Mononuclear cell (primary cell): ENCODE results near the gene CSRNP3. TPM values are rescaled to one million over a fixed set of nuclear protein-coding genes. Genes with fewer than 3 reads are reported as not detected.
"Not testable (repeated sequence)": the region's sequence is repeated elsewhere in the genome, so short reads cannot be mapped to it uniquely, and the experiment has no call there.

Experiments
- H3K27me3 ChIP-seq: 2 replicates; pipeline ENCODE4 v1.6.0; 2011; ENCODE audit warnings: low read length, control low read depth; ENCODE audit not compliant: insufficient read depth
- H3K4me1 ChIP-seq: 2 replicates; pipeline ENCODE4 v1.5.1; 2011; ENCODE audit warnings: mild to moderate bottlenecking, low read length, control low read depth; ENCODE audit not compliant: insufficient read depth
- H3K4me3 ChIP-seq: 2 replicates; pipeline ENCODE4 v1.5.1; 2011; ENCODE audit warnings: mild to moderate bottlenecking, low read length, moderate library complexity
- H3K9me3 ChIP-seq: 2 replicates; pipeline ENCODE4 v1.5.1; 2011; ENCODE audit warnings: low read depth, mild to moderate bottlenecking, control low read depth, low read length
- total RNA-seq: library from RNA; depleted of rRNA; stranded (reverse); fragments of >200 nt; gene quantifications from one replicate; pipeline ENCODE4 v1.2.3, GENCODE V29; 2012

Gene CSRNP3
- total RNA-seq, 1 donor, result under 0.01 TPM

DNA sequence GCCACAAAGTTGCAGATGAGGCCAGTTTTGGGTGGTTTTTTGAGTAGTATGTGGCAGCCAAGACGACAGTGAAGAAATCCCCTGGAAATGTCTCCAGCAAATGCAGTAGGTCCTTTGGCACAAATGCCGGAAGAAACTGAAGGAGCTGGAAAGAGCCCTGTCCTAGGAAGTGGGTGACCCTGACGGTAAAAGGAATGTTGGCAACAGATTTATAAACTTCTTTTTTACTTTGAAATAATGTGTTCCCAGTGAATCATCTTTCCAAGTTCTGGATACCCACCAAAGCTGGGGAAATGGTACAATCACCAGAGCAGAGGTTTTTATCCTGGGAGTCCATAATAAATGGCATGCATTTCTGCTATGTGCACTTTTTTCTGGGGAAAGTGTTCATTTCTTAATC is 112.9 kb downstream of the CSRNP3 start:
- Histone ChIP-seq H3K9me3 (no peaks in the 10 kb centered on the region), H3K27me3 (no peaks in the 10 kb centered on the region), H3K4me3 (no peak overlapping the region), H3K4me1 (no peaks in the 10 kb centered on the region)

DNA sequence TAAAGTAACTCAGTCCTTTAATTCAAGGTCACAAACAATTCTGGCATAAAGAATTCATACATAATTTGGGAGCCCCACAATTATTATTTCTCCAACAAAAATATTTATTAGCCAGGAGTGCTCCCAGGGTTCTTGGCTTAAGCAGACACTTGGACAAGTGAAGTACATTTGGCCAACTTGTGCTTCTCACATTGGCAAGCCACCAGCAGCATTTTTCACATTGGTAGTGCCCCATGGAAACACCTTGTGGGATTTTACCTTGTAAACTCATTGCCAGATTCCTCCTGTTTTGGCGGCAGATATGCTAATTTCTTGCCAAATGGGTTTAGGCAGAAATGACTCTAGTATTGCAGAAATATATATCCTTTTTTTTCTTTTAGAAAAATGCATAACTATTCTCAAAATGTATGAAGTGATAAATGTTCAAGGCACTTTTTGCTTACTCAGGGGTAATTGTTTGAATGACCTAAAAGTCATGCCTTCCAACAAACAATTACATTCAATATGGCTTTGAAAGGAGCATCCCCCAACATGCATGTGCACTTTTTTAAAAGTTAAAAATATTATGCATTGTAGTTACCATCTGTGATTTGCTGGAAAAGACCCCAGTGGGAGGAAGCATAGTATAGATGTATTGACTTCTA is 113.5 kb downstream of the CSRNP3 start:
- H3K9me3 ChIP-seq, result no peaks in the 10 kb centered on the region
- H3K4me1 ChIP-seq, result no peaks in the 10 kb centered on the region
- no peak overlapping the region for H3K4me3 ChIP-seq
- H3K27me3 ChIP-seq, result no peaks in the 10 kb centered on the region

DNA sequence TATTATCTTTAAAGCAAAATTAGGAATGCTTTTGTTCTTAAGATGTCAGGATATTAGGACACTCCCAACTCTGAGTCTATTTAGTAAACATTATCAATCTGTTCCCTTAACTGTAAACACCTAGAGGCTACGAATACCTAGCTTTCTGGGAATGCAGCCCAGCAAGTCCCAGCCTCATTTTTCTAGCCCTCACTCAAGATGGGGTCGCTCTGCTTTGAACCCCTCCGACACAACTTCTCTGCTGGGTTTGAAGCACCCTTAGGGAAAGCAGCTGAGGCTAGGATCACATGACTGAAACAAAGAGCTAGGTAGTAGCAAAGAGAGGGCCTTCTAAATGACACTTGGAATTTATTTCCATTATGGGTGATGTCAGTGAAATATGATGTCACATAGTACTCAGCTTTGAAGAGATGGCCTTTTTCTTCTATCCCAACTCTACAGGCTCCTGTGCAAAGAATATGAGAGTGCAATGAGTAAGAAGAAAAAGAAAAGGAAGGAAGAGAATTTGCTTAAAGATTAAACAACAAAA is 114.7 kb downstream of the CSRNP3 start:
- Histone ChIP-seq H3K4me3 (no peak overlapping the region), H3K27me3 (no peaks in the 10 kb centered on the region), H3K4me1 (no peaks in the 10 kb centered on the region), H3K9me3 (no peaks in the 10 kb centered on the region)

DNA sequence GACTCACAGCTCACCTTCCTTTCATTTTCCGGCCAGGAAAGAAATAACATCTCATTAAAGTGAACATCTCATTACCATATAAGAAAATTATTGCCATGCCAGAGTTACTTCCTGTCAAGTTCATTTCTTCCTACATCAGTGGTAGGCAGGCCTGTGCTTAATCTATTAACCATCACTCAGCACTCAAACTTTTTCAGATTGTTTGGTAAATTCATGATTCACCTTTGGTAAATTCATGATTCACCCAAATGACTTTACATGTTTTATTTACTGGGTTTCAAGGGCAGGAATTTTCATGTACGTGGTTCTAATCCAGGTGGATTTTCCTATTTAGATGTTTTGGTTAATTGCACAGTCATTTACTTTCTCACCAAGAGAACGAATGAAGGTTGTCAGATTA is 116.5 kb downstream of the CSRNP3 start:
- no peaks in the 10 kb centered on the region for H3K27me3 ChIP-seq
- no peaks in the 10 kb centered on the region for H3K4me1 ChIP-seq
- H3K9me3 ChIP-seq, result no peaks in the 10 kb centered on the region
- H3K4me3 ChIP-seq, result no peak overlapping the region

DNA sequence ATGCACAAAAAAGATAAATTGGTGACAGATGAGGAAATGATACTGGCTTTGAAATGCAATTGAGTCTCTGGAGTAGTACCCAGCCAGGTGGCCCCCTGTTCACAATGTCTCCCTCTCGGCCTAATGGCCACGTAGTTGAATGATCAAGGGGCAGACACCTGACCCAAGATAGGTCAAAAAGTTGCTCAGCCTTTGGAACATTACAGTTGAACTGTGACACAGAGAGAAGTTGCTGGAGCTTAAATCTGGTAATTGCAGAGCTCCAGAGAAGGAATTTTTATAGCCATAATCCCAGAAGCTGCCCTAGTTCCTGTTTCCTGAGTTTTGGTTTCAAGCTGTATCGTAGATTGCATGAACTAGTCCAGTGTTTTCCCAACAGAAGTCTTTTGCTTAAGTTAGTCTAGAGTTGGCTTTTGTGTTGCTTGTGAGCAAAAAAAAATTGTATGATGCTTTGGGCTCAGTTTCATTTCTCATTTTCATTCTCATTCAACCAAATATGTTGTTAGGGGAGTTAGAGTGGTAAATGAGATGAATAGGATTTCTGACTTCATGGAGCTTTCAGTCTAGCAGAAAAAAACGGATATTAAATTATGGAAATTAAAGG is 117.9 kb downstream of the CSRNP3 start:
- Histone ChIP-seq H3K4me1 (no peaks in the 10 kb centered on the region), H3K4me3 (no peak overlapping the region), H3K27me3 (no peaks in the 10 kb centered on the region), H3K9me3 (no peaks in the 10 kb centered on the region)

DNA sequence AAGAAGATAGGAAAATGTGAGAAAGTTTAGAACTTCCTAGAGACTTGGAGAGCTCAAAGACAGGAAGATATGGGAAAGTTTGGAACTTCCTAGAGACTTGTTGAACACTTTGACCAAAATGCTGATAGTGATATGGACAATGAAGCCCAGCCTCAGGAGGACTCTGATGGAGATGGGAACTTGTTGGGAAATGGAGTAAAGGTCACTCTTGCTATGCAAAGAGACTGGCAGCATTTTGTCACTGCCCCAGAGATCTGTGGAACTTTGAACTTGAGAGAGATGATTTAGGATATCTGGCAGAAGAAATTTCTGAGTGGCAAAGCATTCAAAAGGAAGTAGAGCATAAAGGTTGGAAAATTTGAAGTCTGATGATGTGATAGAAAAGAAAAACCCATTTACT is 121.5 kb downstream of the CSRNP3 start:
- not testable (repeated sequence) for H3K27me3 ChIP-seq, H3K4me1 ChIP-seq, H3K9me3 ChIP-seq, H3K4me3 ChIP-seq

DNA sequence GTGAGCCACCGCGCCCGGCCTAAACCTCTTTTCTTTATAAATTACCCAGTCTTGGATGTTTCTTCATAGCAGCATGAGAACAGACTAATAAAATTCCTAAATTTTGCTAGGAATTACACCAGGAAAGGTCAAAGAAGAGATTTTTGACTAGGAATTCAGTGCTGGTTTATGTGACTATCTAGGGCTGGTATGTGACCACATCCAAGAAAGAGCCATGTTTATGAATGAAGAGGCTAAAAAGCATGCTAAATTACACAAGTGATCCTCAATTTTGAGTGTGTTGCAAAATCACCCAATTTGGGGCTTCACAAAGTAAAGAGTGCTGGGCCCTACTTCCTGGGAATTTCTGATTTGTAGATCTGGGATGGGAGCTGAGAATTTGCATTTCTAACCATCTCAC is 123.6 kb downstream of the CSRNP3 start:
- H3K4me1 ChIP-seq, result no peaks in the 10 kb centered on the region
- no peaks in the 10 kb centered on the region for H3K27me3 ChIP-seq
- H3K4me3 ChIP-seq, result no peak overlapping the region
- no peaks in the 10 kb centered on the region for H3K9me3 ChIP-seq

DNA sequence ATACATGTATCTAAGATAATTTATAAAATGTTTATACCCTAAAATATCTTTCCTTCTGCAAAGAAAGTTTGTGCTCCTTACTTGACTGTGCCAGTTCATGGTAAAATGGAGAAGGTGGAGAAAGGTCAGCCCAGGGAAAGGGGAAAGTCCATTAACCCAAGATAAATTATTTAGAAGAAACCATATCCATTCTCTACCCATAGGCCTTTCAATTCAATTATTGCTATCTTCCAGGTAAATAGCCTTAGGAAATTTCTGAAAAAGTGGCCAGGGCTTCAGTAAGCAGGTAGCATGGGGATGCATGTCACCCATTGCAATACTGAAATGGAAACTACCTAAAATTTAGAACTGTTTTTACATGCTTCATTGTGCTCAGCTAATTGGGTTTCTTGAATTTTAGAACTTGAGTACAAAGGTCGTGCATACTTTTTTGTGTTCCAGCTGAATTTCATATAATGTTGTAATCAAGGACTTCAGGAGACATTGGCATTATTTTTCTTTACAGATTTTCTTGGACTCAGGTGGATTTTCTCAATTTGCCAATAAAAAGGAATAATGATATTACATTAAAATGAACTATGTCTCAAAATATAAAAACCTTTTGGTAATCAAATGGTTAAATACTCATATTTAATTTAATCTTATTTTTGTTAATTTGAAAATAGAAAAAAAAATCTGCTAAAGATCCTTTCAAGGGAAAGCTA is 124.9 kb downstream of the CSRNP3 start:
- no peaks in the 10 kb centered on the region for H3K4me1 ChIP-seq
- H3K9me3 ChIP-seq, result no peaks in the 10 kb centered on the region
- H3K27me3 ChIP-seq, result no peaks in the 10 kb centered on the region
- no peak overlapping the region for H3K4me3 ChIP-seq

DNA sequence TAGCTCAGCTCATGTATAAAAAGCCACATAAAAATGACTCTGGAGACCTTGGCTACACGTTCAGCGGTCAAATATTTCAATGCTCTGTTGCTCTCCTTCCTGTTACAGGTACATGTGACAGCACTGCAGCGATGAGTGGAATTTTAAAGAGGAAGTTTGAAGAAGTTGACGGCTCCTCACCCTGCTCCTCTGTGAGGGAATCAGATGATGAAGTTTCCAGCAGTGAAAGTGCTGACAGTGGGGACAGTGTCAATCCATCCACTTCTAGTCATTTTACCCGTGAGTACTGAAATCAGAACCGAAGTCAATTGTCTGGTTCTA is 125.4 kb downstream of the CSRNP3 start:
- H3K27me3 ChIP-seq, result no peaks in the 10 kb centered on the region
- H3K4me3 ChIP-seq, result no peak overlapping the region
- no peaks in the 10 kb centered on the region for H3K4me1 ChIP-seq

DNA sequence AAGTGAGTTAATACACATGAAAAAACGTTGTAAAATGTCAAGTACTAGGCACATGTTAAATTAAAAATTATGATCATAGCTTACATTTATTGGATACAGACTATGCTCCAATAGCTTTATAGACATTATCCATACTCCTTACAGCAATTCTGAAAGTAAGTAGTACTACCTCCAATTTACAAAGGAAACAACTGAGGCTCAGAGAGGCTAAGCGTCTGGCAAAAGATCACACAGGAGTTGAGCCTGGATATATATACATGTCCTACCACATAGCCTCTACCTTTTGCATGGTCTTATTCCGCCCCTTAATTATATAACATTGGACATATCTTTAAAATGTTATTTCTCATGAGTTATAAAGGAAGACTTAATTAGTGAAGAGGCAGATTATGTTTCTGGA is 127.3 kb downstream of the CSRNP3 start:
- no peaks in the 10 kb centered on the region for H3K27me3 ChIP-seq
- H3K4me1 ChIP-seq, result no peaks in the 10 kb centered on the region
- no peak overlapping the region for H3K4me3 ChIP-seq
- no peaks in the 10 kb centered on the region for H3K9me3 ChIP-seq

More for the DNA sequence above, 125.4 kb downstream of the CSRNP3 start:
- no peaks in the 10 kb centered on the region for H3K9me3 ChIP-seq

DNA sequence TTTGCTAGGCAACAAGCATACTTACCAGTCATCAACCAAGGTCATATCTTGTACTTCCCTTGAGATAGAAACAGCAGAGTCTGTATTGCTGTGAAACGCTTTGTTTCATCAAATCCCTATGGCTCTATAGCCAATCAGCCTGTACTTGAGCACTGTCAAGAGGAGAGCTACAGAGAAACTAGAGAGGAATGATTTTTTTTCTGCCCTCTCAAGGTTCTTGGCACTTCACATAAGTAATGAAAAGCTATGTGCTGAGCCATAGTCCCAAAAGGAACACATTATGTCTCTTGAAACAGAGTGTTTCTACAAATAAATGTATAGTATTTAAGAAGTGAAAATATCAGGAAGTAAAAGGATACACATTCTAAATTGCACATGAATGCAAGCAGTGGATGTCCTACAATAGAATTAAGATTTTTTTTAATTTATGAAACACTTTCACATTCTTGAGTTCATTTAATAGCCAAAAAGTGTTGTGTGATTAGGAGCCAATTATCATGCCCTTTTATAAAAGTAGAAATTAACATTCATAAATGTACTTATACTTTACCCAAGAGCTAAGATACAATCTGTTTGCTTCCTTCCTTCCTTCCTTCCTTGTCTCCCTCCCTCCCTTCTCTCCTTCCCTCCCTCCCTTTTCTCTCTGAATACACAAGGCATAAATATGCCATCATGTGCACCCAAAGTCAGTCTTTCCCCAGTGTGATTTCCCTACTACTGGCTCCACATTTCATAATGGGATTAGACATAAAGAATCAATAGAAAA is 131.8 kb downstream of the CSRNP3 start:
- H3K9me3 ChIP-seq, result no peaks in the 10 kb centered on the region
- H3K4me3 ChIP-seq, result no peak overlapping the region
- no peaks in the 10 kb centered on the region for H3K4me1 ChIP-seq
- H3K27me3 ChIP-seq, result no peaks in the 10 kb centered on the region

DNA sequence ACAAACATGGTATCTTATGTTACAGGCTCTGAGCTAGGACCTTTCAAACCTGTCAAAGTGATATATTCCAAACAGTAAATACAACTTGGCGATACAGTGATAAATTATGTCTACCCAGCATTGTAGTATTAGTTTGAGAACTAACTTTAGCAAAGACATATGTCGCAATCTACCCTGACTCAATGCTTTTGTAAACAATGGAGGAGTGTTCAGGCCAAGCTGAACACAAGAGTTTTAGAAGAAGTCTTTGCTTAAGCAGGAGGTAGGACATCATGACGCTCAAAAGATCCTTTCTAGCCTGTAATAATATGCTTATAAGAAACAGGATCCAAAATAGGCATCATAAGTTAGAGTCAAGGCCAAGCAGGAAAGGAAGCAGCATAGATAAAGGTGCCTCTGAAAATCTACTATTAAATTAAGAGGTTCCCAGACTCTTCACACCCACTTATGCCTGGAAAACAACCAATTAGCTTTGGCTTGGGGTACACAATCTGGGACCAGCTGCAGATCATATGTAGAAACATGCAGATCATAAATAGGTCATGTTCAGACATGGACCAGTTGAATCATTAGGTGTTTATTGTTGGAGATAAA is 132.5 kb downstream of the CSRNP3 start:
- Histone ChIP-seq H3K27me3 (no peaks in the 10 kb centered on the region), H3K4me3 (no peak overlapping the region), H3K9me3 (no peaks in the 10 kb centered on the region), H3K4me1 (no peaks in the 10 kb centered on the region)

DNA sequence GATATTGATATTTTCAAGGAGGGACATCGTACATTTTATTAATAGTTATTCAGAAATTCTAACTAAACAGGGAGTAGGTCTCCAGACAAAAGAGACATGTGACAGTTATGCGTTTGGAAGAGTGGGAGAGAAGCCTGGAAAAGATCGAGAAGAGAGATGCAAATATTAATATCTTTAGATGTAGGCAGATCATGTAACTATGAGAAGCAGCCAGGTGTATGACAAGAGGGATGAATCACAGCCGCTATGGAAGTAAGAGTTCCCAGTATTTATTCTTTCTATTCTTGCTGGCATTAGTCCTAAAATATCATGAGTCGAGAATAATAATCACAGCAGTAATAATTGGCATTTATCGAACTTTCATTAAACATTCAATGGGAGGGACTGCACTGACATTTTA is 140.2 kb downstream of the CSRNP3 start:
- Histone ChIP-seq H3K27me3 (no peaks in the 10 kb centered on the region), H3K9me3 (no peaks in the 10 kb centered on the region), H3K4me1 (no peaks in the 10 kb centered on the region), H3K4me3 (no peak overlapping the region)

DNA sequence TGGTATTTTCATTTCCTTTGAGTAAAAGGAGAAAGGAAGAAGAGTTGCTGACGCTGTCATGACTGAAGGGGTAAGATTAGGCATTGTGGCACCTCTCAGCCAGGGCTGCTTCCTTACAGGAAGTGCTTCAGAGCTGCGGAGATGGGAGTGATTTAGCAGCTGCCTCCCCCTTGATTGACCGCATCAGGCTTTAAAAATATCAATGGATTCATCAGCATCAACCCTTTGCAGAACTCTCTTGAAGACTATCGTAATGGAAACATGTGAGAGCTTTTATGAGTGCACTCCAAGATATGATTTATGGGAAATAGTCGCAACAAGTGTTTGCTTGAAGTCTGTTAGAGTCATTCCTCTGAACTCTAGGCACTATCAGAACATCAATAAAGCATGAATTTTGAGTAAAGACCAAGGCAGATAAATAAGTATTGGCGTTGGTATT is 141.1 kb downstream of the CSRNP3 start:
- no peaks in the 10 kb centered on the region for H3K27me3 ChIP-seq
- H3K4me3 ChIP-seq, result no peak overlapping the region
- H3K4me1 ChIP-seq, result no peaks in the 10 kb centered on the region
- H3K9me3 ChIP-seq, result no peaks in the 10 kb centered on the region
